H1 (cell line): Measurements from ENCODE around the gene RNF141.

Experiments
- CEBPB ChIP-seq: IDR thresholded peaks from 2 replicates; pipeline ENCODE4 v1.6.1; 2012; ENCODE audit warnings: low read depth, low read length
- CHD2 ChIP-seq: IDR thresholded peaks from 2 replicates; pipeline ENCODE4 v1.6.1; 2012; ENCODE audit warnings: low read length, improper control_type of control experiment
- EGR1 ChIP-seq: IDR thresholded peaks from 2 replicates; pipeline ENCODE4 v1.6.1; 2011; ENCODE audit warnings: low read depth, low read length, borderline replicate concordance
- EP300 ChIP-seq, 2 experiments: IDR thresholded peaks; 1 replicate in 1 of 2; 2 replicates in 1 of 2; pipeline ENCODE4 v1.6.1; 2011 to 2012; ENCODE audit warnings: low read depth in 2 of 2, low read length in 2 of 2, mild to moderate bottlenecking in 2 of 2, borderline replicate concordance in 1 of 2, inconsistent platforms in 1 of 2, moderate library complexity in 1 of 2
- EZH2 ChIP-seq: fragments of 200-600 bp; sonication (generic); IDR thresholded peaks from 2 replicates; pipeline ENCODE4 v1.7.1; 2012; ENCODE audit warnings: low read depth, mild to moderate bottlenecking, moderate library complexity, low read length, inconsistent platforms; ENCODE audit not compliant: severe bottlenecking
- GABPA ChIP-seq: IDR thresholded peaks from 2 replicates; pipeline ENCODE4 v1.6.1; 2011; ENCODE audit warnings: mild to moderate bottlenecking, low read length, moderate library complexity, borderline replicate concordance; ENCODE audit not compliant: insufficient read depth
- PHF8 ChIP-seq: fragments of 200-600 bp; sonication (generic); conservative IDR thresholded peaks from 2 replicates; pipeline ENCODE4 v1.7.1; 2012; ENCODE audit warnings: low read depth, mild to moderate bottlenecking, inconsistent platforms, low read length, moderate library complexity
- POLR2A ChIP-seq, 2 experiments: IDR thresholded peaks; 1 replicate in 1 of 2; 2 replicates in 1 of 2; pipeline ENCODE4 v1.6.1; 2011; ENCODE audit warnings: low read depth in 2 of 2, low read length in 2 of 2, mild to moderate bottlenecking in 2 of 2; ENCODE audit errors: control extremely low read depth in 1 of 2
- POLR2AphosphoS5 ChIP-seq: IDR thresholded peaks from 2 replicates; pipeline ENCODE4 v1.6.1; 2011; ENCODE audit warnings: low read depth, low read length
- SIN3A ChIP-seq, 2 experiments: IDR thresholded peaks in 1 of 2; conservative IDR thresholded peaks in 1 of 2; 2 replicates each; pipeline ENCODE4 v1.6.1; 2011 to 2012; ENCODE audit warnings: low read length in 2 of 2, improper control_type of control experiment in 1 of 2, low read depth in 1 of 2, mild to moderate bottlenecking in 1 of 2
- SP1 ChIP-seq: IDR thresholded peaks from 2 replicates; pipeline ENCODE4 v1.6.1; 2011; ENCODE audit warnings: low read depth, low read length
- TF ChIP-seq, protein P1 (sequence below), 3 experiments: IDR thresholded peaks; 1 replicate in 2 of 3; 2 replicates in 1 of 3; pipeline versions ENCODE4 v1.5.1 to v1.6.1; 2011; ENCODE audit warnings: low read length in 3 of 3, mild to moderate bottlenecking in 3 of 3, inconsistent platforms in 2 of 3, low read depth in 1 of 3, moderate library complexity in 1 of 3; ENCODE audit not compliant: insufficient read depth in 1 of 3; ENCODE audit errors: control extremely low read depth in 1 of 3
- TF ChIP-seq, protein P2 (sequence below): IDR thresholded peaks from 2 replicates; pipeline ENCODE4 v1.6.1; 2012; ENCODE audit warnings: inconsistent platforms

DNA sequence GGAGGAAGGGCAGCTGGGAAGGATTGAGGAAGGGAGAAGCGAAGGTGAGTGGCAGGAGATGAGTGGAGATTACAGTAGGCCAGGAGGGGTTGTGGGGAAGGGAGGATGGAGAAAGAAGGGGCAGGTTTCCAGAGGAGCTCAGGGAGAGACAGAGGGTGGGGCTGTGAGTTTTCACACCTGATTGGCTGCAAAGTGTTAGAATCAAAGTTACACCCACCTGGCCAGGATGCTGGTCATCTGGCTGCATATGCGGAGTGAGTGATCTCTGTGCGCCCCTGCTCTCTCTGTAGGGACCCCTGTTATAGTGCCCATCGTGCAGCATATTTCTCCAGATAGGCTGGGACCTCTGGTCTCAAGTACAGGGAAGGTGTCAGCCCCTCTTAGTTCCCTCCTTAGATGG, 67.6 kb downstream of the RNF141 start:
- TF ChIP-seq, protein P1, sequence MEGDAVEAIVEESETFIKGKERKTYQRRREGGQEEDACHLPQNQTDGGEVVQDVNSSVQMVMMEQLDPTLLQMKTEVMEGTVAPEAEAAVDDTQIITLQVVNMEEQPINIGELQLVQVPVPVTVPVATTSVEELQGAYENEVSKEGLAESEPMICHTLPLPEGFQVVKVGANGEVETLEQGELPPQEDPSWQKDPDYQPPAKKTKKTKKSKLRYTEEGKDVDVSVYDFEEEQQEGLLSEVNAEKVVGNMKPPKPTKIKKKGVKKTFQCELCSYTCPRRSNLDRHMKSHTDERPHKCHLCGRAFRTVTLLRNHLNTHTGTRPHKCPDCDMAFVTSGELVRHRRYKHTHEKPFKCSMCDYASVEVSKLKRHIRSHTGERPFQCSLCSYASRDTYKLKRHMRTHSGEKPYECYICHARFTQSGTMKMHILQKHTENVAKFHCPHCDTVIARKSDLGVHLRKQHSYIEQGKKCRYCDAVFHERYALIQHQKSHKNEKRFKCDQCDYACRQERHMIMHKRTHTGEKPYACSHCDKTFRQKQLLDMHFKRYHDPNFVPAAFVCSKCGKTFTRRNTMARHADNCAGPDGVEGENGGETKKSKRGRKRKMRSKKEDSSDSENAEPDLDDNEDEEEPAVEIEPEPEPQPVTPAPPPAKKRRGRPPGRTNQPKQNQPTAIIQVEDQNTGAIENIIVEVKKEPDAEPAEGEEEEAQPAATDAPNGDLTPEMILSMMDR (IDR thresholded peaks at IDR 0.05; ENCODE audit: control extremely low read depth in 1 of 3, insufficient read depth in 1 of 3, low read depth in 1 of 3, low read length in 3 of 3) = no peak
- TF ChIP-seq, protein P2, sequence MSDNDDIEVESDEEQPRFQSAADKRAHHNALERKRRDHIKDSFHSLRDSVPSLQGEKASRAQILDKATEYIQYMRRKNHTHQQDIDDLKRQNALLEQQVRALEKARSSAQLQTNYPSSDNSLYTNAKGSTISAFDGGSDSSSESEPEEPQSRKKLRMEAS = no peak
- TF ChIP-seq POLR2A (IDR thresholded peaks at IDR 0.05; ENCODE audit: control extremely low read depth in 1 of 2, low read depth in 2 of 2, low read length in 2 of 2) (no peak), GABPA (no peak), EGR1 (no peak), EP300 (IDR thresholded peaks at IDR 0.05; ENCODE audit: borderline replicate concordance in 1 of 2, low read depth in 2 of 2, low read length in 2 of 2) (no peak), POLR2AphosphoS5 (no peak), CHD2 (no peak), SP1 (no peak), EZH2 (no peak), PHF8 (no peak), CEBPB (no peak), SIN3A (conservative IDR thresholded peaks at IDR 0.05 in 1 of 2, IDR thresholded peaks at IDR 0.05 in 1 of 2; ENCODE audit: low read depth in 1 of 2, low read length in 2 of 2) (no peak)
